Muscle of leg (tissue), 11 donors: Measurements from ENCODE around the gene SRP68. TPM values are rescaled to one million over a fixed set of nuclear protein-coding genes. Genes with fewer than 3 reads are reported as not detected.
A peak's percentile ranks its signal among the peaks of the same experiment; 100 is the strongest.
"Not testable (repeated sequence)": the region's sequence is repeated elsewhere in the genome, so short reads cannot be mapped to it uniquely, and the experiment has no call there.

Experiments used
- DNase-seq: peaks from one replicate; pipeline ENCODE4 v3.0.0; 2013
- H3K27ac ChIP-seq: one replicate; pipeline ENCODE4 v1.5.1; 2013; ENCODE audit warnings: mild to moderate bottlenecking, low read length, control low read depth
- H3K27me3 ChIP-seq: one replicate; pipeline ENCODE4 v1.6.1; 2013; ENCODE audit warnings: low read length; ENCODE audit not compliant: control insufficient read depth, insufficient read depth
- H3K36me3 ChIP-seq: one replicate; pipeline ENCODE4 v1.6.1; 2013; ENCODE audit warnings: low read length; ENCODE audit not compliant: control insufficient read depth, insufficient read depth
- H3K4me1 ChIP-seq: one replicate; pipeline ENCODE4 v1.6.1; 2013; ENCODE audit warnings: low read length; ENCODE audit not compliant: control insufficient read depth, insufficient read depth
- H3K4me3 ChIP-seq: one replicate; pipeline ENCODE4 v1.5.1; 2013; ENCODE audit warnings: low read length, control low read depth
- H3K9me3 ChIP-seq: replicated peaks from 2 replicates; pipeline ENCODE4 v1.6.1; 2013; ENCODE audit warnings: low read depth, low read length; ENCODE audit not compliant: control insufficient read depth
- WGBS: methylation state at CpG from one replicate; pipeline ENCODE4 v1.1.5; 2013; ENCODE audit warnings: missing lambda C conversion rate; ENCODE audit not compliant: insufficient coverage; 5-methylcytosine and 5-hydroxymethylcytosine counted together
- polyA plus RNA-seq, 8 donors: library from polyadenylated mRNA; unstranded; fragments of 120-200 nt; gene quantifications; one replicate each; pipeline versions ENCODE4 v1.2.1 to v1.2.3, GENCODE V29; 2013; ENCODE audit warnings: inconsistent platforms in 1 of 8, low replicate concordance in 1 of 8; ENCODE audit not compliant: insufficient read length in 8 of 8, insufficient read depth in 1 of 8
- total RNA-seq: library from RNA; stranded (reverse); fragments of 120-200 nt; gene quantifications from one replicate; pipeline ENCODE4 v1.2.4, GENCODE V29; 2013

The SRP68 gene
- total and polyA plus RNA-seq, 9 donors, result 25.0 to 110 (median 92.3) TPM

GRCh38 chr17:76076765-76077583, 4.7 kb upstream of the SRP68 start:
- Histone ChIP-seq H3K36me3 (no peaks in the 10 kb centered on the region), H3K27ac (no peak overlapping the region), H3K4me3 (no peak overlapping the region), H3K27me3 (peaks cover 75% of the 10 kb centered on the region), H3K9me3 (no peaks in the 10 kb centered on the region), H3K4me1 (peaks cover 60% of the 10 kb centered on the region)
- peak; percentile 43 for DNase-seq
- 3% methylated on average over 76 of the region's 82 CpGs for WGBS

DNA sequence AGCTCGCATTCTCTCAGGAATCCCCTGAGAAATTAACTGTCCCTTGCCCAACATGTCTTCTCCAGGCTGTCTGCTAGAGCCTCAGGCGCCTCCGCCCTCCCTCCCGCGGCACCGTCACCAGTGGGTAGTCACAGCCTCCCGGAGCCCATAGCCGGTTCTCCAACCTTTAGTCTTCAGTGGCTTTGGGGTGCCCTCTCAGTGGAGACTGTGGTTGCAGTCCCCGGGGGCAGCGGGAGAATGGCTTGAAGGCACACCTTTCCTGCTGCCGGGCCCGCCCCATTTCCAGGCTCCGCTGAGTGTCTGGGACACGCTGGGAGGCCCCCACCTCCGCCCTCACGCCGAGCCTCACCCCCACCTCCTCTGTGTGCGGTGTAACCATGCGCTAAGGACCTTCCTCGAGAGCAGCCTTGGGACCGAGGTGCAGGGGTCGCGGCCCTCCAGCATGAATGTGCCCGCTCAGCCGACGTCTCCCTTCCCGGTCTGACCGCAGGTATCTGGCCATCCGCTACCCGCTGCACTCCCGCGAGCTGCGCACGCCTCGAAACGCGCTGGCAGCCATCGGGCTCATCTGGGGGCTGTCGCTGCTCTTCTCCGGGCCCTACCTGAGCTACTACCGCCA, 3.9 kb upstream of the SRP68 start:
- H3K27me3 ChIP-seq, result peaks cover 75% of the 10 kb centered on the region
- no peak overlapping the region for H3K4me3 ChIP-seq

GRCh38 chr17:76075364-76076145, 3.2 kb upstream of the SRP68 start:
- no peak overlapping the region for H3K27ac ChIP-seq
- WGBS, result 2% methylated on average over 34 of the region's 48 CpGs
- H3K9me3 ChIP-seq, result no peaks in the 10 kb centered on the region
- H3K4me3 ChIP-seq, result no peak overlapping the region
- H3K27me3 ChIP-seq, result peaks cover 73% of the 10 kb centered on the region
- peaks cover 62% of the 10 kb centered on the region for H3K4me1 ChIP-seq
- H3K36me3 ChIP-seq, result no peaks in the 10 kb centered on the region
- DNase-seq, result no peak

More for the DNA sequence above, 3.9 kb upstream of the SRP68 start:
- Histone ChIP-seq H3K27ac (no peak overlapping the region), H3K4me1 (peaks cover 60% of the 10 kb centered on the region), H3K9me3 (no peaks in the 10 kb centered on the region), H3K36me3 (no peaks in the 10 kb centered on the region)
- DNase-seq, result no peak
- WGBS, result 3% methylated on average over 36 of the region's 41 CpGs

DNA sequence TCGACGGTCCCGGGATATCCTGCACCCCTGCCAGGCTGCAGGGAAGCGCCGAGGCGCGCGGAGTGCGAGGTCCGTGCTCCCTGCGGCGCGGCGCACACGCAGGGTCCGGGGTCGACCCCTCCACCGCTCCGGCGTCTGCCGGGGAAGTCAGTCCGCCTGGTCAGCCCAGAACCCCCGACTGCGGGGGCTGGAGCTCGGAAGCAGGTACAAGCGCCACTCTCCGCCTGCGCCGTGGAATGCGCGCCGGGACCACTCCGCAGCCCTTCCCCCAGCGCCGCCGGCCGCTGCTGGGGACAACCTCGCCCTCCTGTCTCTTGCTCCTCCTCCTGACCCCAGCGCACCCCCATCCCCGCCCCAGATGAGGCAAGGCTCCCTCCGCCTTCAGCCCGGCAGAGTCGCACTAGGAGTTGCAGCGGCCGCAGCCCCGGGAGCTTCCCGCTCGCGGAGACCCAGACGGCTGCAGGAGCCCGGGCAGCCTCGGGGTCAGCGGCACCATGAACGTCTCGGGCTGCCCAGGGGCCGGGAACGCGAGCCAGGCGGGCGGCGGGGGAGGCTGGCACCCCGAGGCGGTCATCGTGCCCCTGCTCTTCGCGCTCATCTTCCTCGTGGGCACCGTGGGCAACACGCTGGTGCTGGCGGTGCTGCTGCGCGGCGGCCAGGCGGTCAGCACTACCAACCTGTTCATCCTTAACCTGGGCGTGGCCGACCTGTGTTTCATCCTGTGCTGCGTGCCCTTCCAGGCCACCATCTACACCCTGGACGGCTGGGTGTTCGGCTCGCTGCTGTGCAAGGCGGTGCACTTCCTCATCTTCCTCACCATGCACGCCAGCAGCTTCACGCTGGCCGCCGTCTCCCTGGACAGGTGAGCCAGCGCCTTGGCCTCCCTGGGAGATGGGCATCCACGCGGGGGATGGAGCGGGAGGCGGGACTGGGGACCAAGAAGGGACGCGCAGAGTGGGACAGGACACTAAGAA, 2.4 kb upstream of the SRP68 start, which contains the start of gene GALR2:
GALR2 (plus strand) TSS at position 392 of the 974 bp plus-strand sequence; CDS start at position 495, 103 bp downstream.
- Histone ChIP-seq H3K36me3 (no peaks in the 10 kb centered on the region), H3K4me3 (no peak within 1 kb of the TSS), H3K27ac (no peak within 1 kb of the TSS), H3K9me3 (no peaks in the 10 kb centered on the region), H3K4me1 (peaks cover 55% of the 10 kb centered on the region), H3K27me3 (peaks cover 64% of the 10 kb centered on the region)
- DNase-seq, result no peak
- 1% methylated on average over 87 of the region's 92 CpGs for WGBS

- Histone ChIP-seq H3K27ac (peak overlapping the region; percentile 75), H3K36me3 (peaks cover 19% of the 10 kb centered on the region), H3K4me1 (peaks cover 32% of the 10 kb centered on the region), H3K27me3 (peaks cover 34% of the 10 kb centered on the region), H3K9me3 (no peaks in the 10 kb centered on the region), H3K4me3 (peak overlapping the region; percentile 82)
- 3% methylated on average over 9 of the region's 15 CpGs for WGBS
- no peak for DNase-seq
Measured at GRCh38 chr17:76071531-76072147, 678 bp downstream of the SRP68 start.

DNA sequence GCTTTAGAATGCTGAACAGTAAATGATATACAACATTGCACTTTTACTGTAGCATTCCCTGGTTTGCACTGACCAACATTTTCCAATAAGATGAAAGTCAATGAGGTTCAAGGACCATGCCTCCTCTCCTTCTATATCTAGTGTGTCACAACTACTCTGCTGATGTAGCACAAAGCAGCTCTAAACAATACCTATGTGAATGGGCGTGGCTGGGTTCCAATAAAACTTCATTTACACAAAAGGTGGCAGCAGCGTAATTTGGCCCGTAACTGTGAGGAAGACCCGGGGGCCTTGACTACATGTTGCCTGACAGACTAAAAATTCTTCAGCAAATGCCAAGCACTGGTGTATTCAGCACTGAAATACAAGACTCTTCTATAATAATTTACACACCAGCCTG, 6.5 kb downstream of the SRP68 start:
- H3K27ac ChIP-seq, result no peak overlapping the region
- H3K36me3 ChIP-seq, result peaks cover 60% of the 10 kb centered on the region
- no peak overlapping the region for H3K4me3 ChIP-seq
- no peak for DNase-seq
- no peaks in the 10 kb centered on the region for H3K27me3 ChIP-seq
- WGBS, result 87% methylated on average over 4 of the region's 4 CpGs
- H3K9me3 ChIP-seq, result no peaks in the 10 kb centered on the region
- H3K4me1 ChIP-seq, result peaks cover 3% of the 10 kb centered on the region

DNA sequence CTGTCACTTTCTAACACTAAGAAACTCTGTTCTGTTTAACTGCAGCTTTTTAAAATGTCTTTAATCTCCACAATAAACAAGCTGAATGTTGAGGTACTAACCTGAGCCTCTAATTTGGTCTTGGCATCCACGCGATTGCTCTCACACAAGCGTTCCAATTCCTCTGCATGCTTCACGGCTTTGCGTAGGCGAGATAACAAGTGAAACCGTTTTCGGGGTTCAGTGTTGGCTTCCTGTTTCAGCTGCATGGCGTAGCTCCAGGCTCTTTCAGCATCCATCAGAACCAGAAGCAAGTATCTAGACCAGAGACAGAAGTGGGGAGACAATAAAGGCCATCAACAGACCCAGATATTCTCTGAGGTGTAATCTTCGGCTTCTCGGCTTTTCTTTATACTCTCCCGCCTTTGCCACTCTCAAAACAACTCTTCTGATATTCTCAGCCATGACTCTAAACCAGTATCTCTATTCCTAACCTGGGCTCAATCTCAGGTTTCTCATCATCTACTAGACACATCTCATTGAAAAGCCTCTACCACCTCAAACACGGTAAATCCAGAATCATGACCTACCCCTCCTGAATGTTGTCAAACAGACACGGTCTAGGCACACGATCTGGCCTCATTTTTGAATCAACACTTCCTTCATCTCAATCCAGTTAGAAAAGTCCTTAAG, 8.3 kb downstream of the SRP68 start:
- H3K4me1 ChIP-seq, result no peaks in the 10 kb centered on the region
- DNase-seq, result no peak
- H3K27me3 ChIP-seq, result no peaks in the 10 kb centered on the region
- no peak overlapping the region for H3K4me3 ChIP-seq
- H3K27ac ChIP-seq, result no peak overlapping the region
- 94% methylated on average over 15 of the region's 15 CpGs for WGBS
- peaks cover 72% of the 10 kb centered on the region for H3K36me3 ChIP-seq
- no peaks in the 10 kb centered on the region for H3K9me3 ChIP-seq

DNA sequence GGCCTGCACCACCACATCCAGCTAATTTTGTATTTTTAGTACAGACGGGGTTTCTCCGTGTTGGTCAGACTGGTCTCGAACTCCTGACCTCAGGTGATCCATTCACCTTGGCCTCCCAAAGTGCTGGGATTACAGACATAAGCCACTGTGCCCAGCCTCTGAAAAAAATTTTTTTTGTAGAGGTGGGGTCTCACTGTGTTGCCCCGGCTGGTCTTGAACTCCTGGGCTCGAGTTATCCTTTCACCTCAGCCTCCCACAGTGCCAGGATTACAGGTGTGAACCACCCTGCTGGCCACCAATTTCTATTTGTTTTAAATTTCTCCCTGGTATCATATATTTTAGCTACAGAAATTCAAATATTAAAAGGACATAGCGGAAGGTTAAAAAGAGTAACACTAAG, 14.1 kb downstream of the SRP68 start:
- H3K4me1 ChIP-seq, H3K27me3 ChIP-seq, H3K4me3 ChIP-seq, DNase-seq, H3K9me3 ChIP-seq, H3K27ac ChIP-seq: not testable (repeated sequence)
- peaks cover 67% of the 10 kb centered on the region for H3K36me3 ChIP-seq
- 80% methylated on average over 1 of the region's 6 CpGs for WGBS

- 83% methylated on average over 1 of the region's 3 CpGs for WGBS
- Histone ChIP-seq H3K27ac (no peak overlapping the region), H3K9me3 (no peaks in the 10 kb centered on the region), H3K27me3 (no peaks in the 10 kb centered on the region), H3K4me1 (no peaks in the 10 kb centered on the region), H3K4me3 (no peak overlapping the region), H3K36me3 (peaks cover 71% of the 10 kb centered on the region)
- DNase-seq, result no peak
Measured at GRCh38 chr17:76056882-76057281, 15.4 kb downstream of the SRP68 start.
